22Rv1 (cell line): ENCODE measurements around the gene B4GALNT3.

Experiments
- H3K27ac ChIP-seq: fragments of 450-650 bp; 2 replicates; pipeline ENCODE4 v1.5.1; 2017
- CTCF ChIP-seq: fragments of 450-650 bp; IDR thresholded peaks from 2 replicates; pipeline ENCODE4 v1.5.1; 2017; ENCODE audit warnings: mild to moderate bottlenecking
- ZFX ChIP-seq: fragments of 450-650 bp; IDR thresholded peaks from 2 replicates; pipeline ENCODE4 v1.6.1; 2017; ENCODE audit warnings: antibody characterized with exemption, borderline replicate concordance

B4GALNT3 gene

GRCh38 chr12:607541-608001 is 147.8 kb downstream of the B4GALNT3 start:
- no peak overlapping the region for H3K27ac ChIP-seq
- no peak for TF ChIP-seq ZFX
- TF ChIP-seq CTCF, result no peak

- no peak overlapping the region for H3K27ac ChIP-seq
- no peak for TF ChIP-seq CTCF
Observed at GRCh38 chr12:608413-608812, 148.7 kb downstream of the B4GALNT3 start.

- TF ChIP-seq ZFX (no peak), CTCF (no peak)
- H3K27ac ChIP-seq, result no peak overlapping the region
Observed at GRCh38 chr12:608921-609320, 149.2 kb downstream of the B4GALNT3 start.

GRCh38 chr12:611721-612120 is 152.0 kb downstream of the B4GALNT3 start:
- no peak overlapping the region for H3K27ac ChIP-seq
- TF ChIP-seq CTCF (no peak), ZFX (no peak)

- H3K27ac ChIP-seq, result no peak overlapping the region
- TF ChIP-seq ZFX (no peak), CTCF (no peak)
Observed at GRCh38 chr12:612293-612692, 152.6 kb downstream of the B4GALNT3 start.

- no peak overlapping the region for H3K27ac ChIP-seq
- no peak for TF ChIP-seq ZFX
- TF ChIP-seq CTCF, result no peak
Observed at GRCh38 chr12:612886-613285, 153.1 kb downstream of the B4GALNT3 start.
